ENCODE results near the gene LEKR1. TPM values are rescaled to one million over a fixed set of nuclear protein-coding genes. Genes with fewer than 3 reads are reported as not detected.

Gene LEKR1
- total and polyA plus RNA-seq, 2 donors (not counting 3 experiments of a cell fraction or from before 2014, with no cell fraction given) = 0.07 to 0.64 TPM

DNA sequence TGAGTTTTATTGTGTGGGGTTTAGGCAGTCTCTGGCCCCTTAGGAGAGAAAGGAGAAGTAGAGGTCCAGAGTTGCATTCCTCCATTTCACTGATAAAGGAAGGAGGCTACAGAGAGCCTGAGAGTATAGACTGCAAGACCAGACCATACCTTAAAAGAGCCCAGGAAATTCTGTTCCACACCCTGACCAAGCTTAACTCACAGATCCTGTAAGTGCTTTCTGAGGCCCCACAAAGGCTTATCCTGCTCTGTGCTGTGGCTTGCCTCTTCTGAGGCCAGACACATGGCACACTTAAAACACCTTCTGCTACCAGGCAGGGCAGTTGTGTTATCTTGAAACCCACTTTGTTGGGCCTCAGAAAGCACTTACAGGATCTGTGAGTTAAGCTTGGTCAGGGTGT is 39.2 kb upstream of the LEKR1 start:
- Histone ChIP-seq H3K36me3 (ENCODE audit: control insufficient read depth in 2 of 2, extremely low read depth in 1 of 2, insufficient read depth in 2 of 2, low read length in 2 of 2) (no peaks in the 10 kb centered on the region), H3K27ac (ENCODE audit: insufficient read depth, low read depth, low read length) (no peak overlapping the region), H3K4me2 (ENCODE audit: insufficient read depth, low read length) (no peak overlapping the region), H3K9me3 (replicated peaks; ENCODE audit: control insufficient read depth, insufficient read depth, low read length) (no peaks in the 10 kb centered on the region), H3K9me1 (replicated peaks; ENCODE audit: control insufficient read depth, extremely low read depth, insufficient read depth, low read length) (no peaks in the 10 kb centered on the region), H3K4me1 (ENCODE audit: control insufficient read depth, extremely low read depth, insufficient read depth, low read length) (peaks cover 46% of the 10 kb centered on the region), H4K20me1 (replicated peaks; ENCODE audit: control insufficient read depth, extremely low read depth, insufficient read depth, low read length) (no peaks in the 10 kb centered on the region), H3K27me3 (ENCODE audit: control insufficient read depth in 2 of 2, insufficient read depth in 2 of 2, low read length in 2 of 2) (no peaks in the 10 kb centered on the region), H2AFZ (ENCODE audit: low read depth, low read length) (no peak overlapping the region), H3K9ac (replicated peaks; ENCODE audit: extremely low read depth, insufficient read depth, low read length) (no peak overlapping the region), H3K79me2 (ENCODE audit: control insufficient read depth, insufficient read depth, low read length) (no peaks in the 10 kb centered on the region), H3K4me3 (replicated peaks in 1 of 3; ENCODE audit: insufficient read depth in 1 of 3, low read depth in 1 of 3, low read length in 3 of 3) (no peak overlapping the region)
- TF ChIP-seq GATA2 (IDR thresholded peaks at IDR 0.05; ENCODE audit: insufficient read depth, insufficient read length, low read depth, low read length) (no peak), JUN (IDR thresholded peaks at IDR 0.05; ENCODE audit: borderline replicate concordance, insufficient read depth, insufficient read length, low read depth) (no peak), POLR2A (IDR thresholded peaks at IDR 0.05; ENCODE audit: low read depth, low read length) (no peak), POLR2AphosphoS5 (IDR thresholded peaks at IDR 0.05; ENCODE audit: insufficient read depth, low read depth, low read length) (no peak), FOS (IDR thresholded peaks at IDR 0.05; ENCODE audit: borderline replicate concordance, insufficient read depth, low read length) (no peak), MYC (IDR thresholded peaks at IDR 0.05; ENCODE audit: low read depth, low read length) (no peak)
- TF ChIP-seq, protein P1, sequence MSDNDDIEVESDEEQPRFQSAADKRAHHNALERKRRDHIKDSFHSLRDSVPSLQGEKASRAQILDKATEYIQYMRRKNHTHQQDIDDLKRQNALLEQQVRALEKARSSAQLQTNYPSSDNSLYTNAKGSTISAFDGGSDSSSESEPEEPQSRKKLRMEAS (IDR thresholded peaks at IDR 0.05; ENCODE audit: insufficient read depth, insufficient read length) = no peak
- intact Hi-C loops (cut with micrococcal nuclease) (no loop called here), dilution Hi-C loops (cut with MboI; ENCODE audit: extremely low pct_ligation_motif_present, low sequenced_read_pairs) (no loop called here)
- ChIA-PET POLR2A (no interaction called here), CTCF (no interaction called here)
- BruUV-seq (replicated peaks) = no TSS peak
- no peak for DNase-seq (ENCODE audit: low read depth, low spot score)
- FAIRE-seq = no peak

DNA sequence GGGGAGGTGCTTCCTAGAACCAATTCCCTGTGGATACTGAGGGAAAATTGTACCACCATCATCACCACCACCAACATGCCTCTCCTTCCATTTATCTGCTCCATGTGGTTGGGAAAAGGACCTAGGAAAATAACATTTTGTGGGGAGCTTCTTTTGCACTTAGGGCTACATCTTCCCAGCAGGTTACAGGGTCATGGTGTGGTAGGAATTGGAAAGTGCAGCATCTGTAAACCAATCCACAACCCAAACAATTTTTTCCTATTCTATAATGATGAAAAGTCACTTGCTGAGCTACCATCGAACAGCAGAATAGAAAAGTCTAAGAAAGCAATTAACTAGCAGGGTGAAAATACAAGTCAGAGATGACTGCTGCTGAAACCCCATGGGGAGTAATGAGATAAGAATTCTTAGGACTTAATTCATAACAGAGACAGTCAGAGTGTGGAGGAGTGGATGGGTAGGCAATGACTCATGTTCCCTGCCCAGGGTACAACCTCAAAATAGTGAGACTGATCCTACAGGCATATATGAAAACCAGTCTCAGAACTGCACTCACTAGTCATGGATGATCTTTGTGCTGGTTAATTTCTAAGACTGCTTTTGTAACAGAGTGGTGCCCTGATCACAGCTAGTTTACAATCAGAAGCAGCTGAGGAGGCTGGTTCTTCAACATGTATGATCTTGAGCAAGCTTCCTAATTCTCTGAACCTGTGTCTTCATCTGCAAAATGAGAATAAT is 38.1 kb upstream of the LEKR1 start:
- BruUV-seq (replicated peaks) = no TSS peak
- Histone ChIP-seq H3K27ac (ENCODE audit: insufficient read depth, low read depth, low read length) (peak overlapping the region; percentile 61), H3K9me1 (replicated peaks; ENCODE audit: control insufficient read depth, extremely low read depth, insufficient read depth, low read length) (no peaks in the 10 kb centered on the region), H3K4me3 (replicated peaks in 1 of 3; ENCODE audit: insufficient read depth in 1 of 3, low read depth in 1 of 3, low read length in 3 of 3) (no peak overlapping the region), H3K36me3 (ENCODE audit: control insufficient read depth in 2 of 2, extremely low read depth in 1 of 2, insufficient read depth in 2 of 2, low read length in 2 of 2) (no peaks in the 10 kb centered on the region), H3K9me3 (replicated peaks; ENCODE audit: control insufficient read depth, insufficient read depth, low read length) (no peaks in the 10 kb centered on the region), H3K9ac (replicated peaks; ENCODE audit: extremely low read depth, insufficient read depth, low read length) (peak overlapping the region; percentile 24), H3K27me3 (ENCODE audit: control insufficient read depth in 2 of 2, insufficient read depth in 2 of 2, low read length in 2 of 2) (no peaks in the 10 kb centered on the region), H3K79me2 (ENCODE audit: control insufficient read depth, insufficient read depth, low read length) (no peaks in the 10 kb centered on the region), H2AFZ (ENCODE audit: low read depth, low read length) (peak overlapping the region; percentile 28), H3K4me1 (ENCODE audit: control insufficient read depth, extremely low read depth, insufficient read depth, low read length) (peaks cover 40% of the 10 kb centered on the region), H3K4me2 (ENCODE audit: insufficient read depth, low read length) (peak overlapping the region; percentile 25), H4K20me1 (replicated peaks; ENCODE audit: control insufficient read depth, extremely low read depth, insufficient read depth, low read length) (no peaks in the 10 kb centered on the region)
- POLR2A ChIA-PET = no interaction called here
- TF ChIP-seq JUN (IDR thresholded peaks at IDR 0.05; ENCODE audit: borderline replicate concordance, insufficient read depth, insufficient read length, low read depth) (peak; percentile 23), POLR2A (IDR thresholded peaks at IDR 0.05; ENCODE audit: low read depth, low read length) (no peak), FOS (IDR thresholded peaks at IDR 0.05; ENCODE audit: borderline replicate concordance, insufficient read depth, low read length) (peak; percentile 82), MYC (IDR thresholded peaks at IDR 0.05; ENCODE audit: low read depth, low read length) (no peak), POLR2AphosphoS5 (IDR thresholded peaks at IDR 0.05; ENCODE audit: insufficient read depth, low read depth, low read length) (no peak)
- dilution Hi-C loops (cut with MboI; ENCODE audit: extremely low pct_ligation_motif_present, low sequenced_read_pairs) = no loop called here
- FAIRE-seq (peak; percentile 62), DNase-seq (ENCODE audit: low read depth, low spot score) (peak; percentile 43)
- CTCF ChIA-PET = no interaction called here
- intact Hi-C loops (cut with micrococcal nuclease) = no loop called here

Measured in endothelial cell of umbilical vein (primary cell).